Duodenal mucosa (tissue), 2 donors: ENCODE measurements around the gene SHMT2.

ENCODE experiments used
- H3K27ac ChIP-seq: one replicate; pipeline ENCODE4 v1.7.0; 2013; ENCODE audit warnings: low read depth, low read length
- H3K27me3 ChIP-seq, 2 donors: one replicate each; pipeline ENCODE4 v1.7.0; 2013; ENCODE audit warnings: low read length in 2 of 2, control low read depth in 1 of 2; ENCODE audit not compliant: insufficient read depth in 2 of 2, control insufficient read depth in 1 of 2
- H3K36me3 ChIP-seq, 2 donors: one replicate each; pipeline ENCODE4 v1.7.0; 2013; ENCODE audit warnings: low read length in 2 of 2, control low read depth in 1 of 2; ENCODE audit not compliant: insufficient read depth in 2 of 2, control insufficient read depth in 1 of 2
- H3K4me1 ChIP-seq, 2 donors: one replicate each; pipeline ENCODE4 v1.7.0; 2013; ENCODE audit warnings: low read length in 2 of 2, control low read depth in 1 of 2; ENCODE audit not compliant: insufficient read depth in 2 of 2, control insufficient read depth in 1 of 2
- H3K4me3 ChIP-seq, 2 donors: one replicate each; pipeline ENCODE4 v1.7.0; 2013; ENCODE audit warnings: low read length in 2 of 2, low read depth in 1 of 2
- H3K9ac ChIP-seq, 2 donors: one replicate each; pipeline ENCODE4 v1.7.0; 2013; ENCODE audit warnings: low read length in 2 of 2, low read depth in 1 of 2
- H3K9me3 ChIP-seq, 2 donors: one replicate each; pipeline ENCODE4 v1.7.0; 2013; ENCODE audit warnings: low read length in 2 of 2, control low read depth in 1 of 2; ENCODE audit not compliant: control insufficient read depth in 1 of 2

The SHMT2 gene

DNA sequence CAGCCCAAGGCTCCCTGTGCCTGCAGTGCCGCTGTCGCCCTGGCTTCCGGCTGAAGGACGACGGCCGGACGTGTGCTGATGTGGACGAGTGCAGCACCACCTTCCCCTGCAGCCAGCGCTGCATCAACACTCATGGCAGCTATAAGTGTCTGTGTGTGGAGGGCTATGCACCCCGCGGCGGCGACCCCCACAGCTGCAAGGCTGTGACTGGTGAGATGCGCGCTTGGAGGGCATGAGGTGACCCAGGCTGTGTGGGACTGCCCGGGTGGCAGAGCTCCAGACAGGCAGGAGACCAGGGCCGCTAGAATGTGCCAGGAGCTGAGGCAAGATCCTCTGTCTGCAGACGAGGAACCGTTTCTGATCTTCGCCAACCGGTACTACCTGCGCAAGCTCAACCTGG lies 32.6 kb upstream of the SHMT2 start:
- no peaks in the 10 kb centered on the region for H3K9me3 ChIP-seq
- H3K4me1 ChIP-seq = no peaks in the 10 kb centered on the region
- H3K4me3 ChIP-seq = no peak overlapping the region
- H3K9ac ChIP-seq = no peak overlapping the region
- H3K27me3 ChIP-seq = no peaks in the 10 kb centered on the region
- H3K27ac ChIP-seq = no peak overlapping the region
- peaks cover 69 to 97% of the 10 kb centered on the region in 2 donors for H3K36me3 ChIP-seq

DNA sequence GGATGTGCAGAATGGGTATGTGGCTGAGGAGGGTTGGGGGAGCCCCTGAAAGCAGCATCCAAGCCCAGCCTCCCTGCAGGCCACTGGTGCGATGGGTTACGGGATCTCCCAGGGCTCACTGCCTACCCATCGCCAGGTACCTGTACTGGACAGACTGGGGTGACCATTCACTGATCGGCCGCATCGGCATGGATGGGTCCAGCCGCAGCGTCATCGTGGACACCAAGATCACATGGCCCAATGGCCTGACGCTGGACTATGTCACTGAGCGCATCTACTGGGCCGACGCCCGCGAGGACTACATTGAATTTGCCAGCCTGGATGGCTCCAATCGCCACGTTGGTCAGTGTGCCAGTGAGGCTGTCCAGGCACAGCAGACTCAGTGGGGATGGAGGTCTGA lies 31.2 kb upstream of the SHMT2 start:
- H3K9me3 ChIP-seq = no peaks in the 10 kb centered on the region
- H3K4me1 ChIP-seq = no peaks in the 10 kb centered on the region
- no peaks in the 10 kb centered on the region for H3K27me3 ChIP-seq
- H3K36me3 ChIP-seq = peaks cover 55 to 97% of the 10 kb centered on the region in 2 donors
- no peak overlapping the region for H3K4me3 ChIP-seq
- no peak overlapping the region for H3K9ac ChIP-seq
- no peak overlapping the region for H3K27ac ChIP-seq

- no peak overlapping the region for H3K4me3 ChIP-seq
- no peak overlapping the region for H3K9ac ChIP-seq
- peaks cover 52 to 97% of the 10 kb centered on the region in 2 donors for H3K36me3 ChIP-seq
- no peaks in the 10 kb centered on the region for H3K4me1 ChIP-seq
- no peaks in the 10 kb centered on the region for H3K9me3 ChIP-seq
- H3K27ac ChIP-seq = no peak overlapping the region
- no peaks in the 10 kb centered on the region for H3K27me3 ChIP-seq
Observed at GRCh38 chr12:57199191-57199590, 30.3 kb upstream of the SHMT2 start.

GRCh38 chr12:57200497-57200896 lies 29.0 kb upstream of the SHMT2 start:
- H3K4me1 ChIP-seq = no peaks in the 10 kb centered on the region
- no peak overlapping the region for H3K4me3 ChIP-seq
- no peaks in the 10 kb centered on the region for H3K27me3 ChIP-seq
- no peak overlapping the region for H3K9ac ChIP-seq
- H3K27ac ChIP-seq = no peak overlapping the region
- no peaks in the 10 kb centered on the region for H3K9me3 ChIP-seq
- H3K36me3 ChIP-seq = peaks cover 54 to 96% of the 10 kb centered on the region in 2 donors

DNA sequence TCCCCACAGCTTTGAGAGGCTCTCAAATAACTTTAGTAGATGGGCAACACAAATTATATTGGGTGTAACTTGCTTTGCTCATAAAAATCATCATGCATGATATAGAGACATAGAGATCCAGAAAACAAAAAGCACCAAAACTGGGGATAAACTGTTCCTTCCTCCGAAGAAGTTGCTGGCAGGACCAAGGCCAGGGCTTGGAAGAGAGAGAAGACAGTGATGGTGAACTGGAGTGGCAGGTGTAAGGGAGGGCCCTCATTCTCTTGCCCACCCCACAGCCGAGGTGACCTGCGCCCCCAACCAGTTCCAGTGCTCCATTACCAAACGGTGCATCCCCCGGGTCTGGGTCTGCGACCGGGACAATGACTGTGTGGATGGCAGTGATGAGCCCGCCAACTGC lies 28.3 kb upstream of the SHMT2 start:
- Histone ChIP-seq H3K27ac (no peak overlapping the region), H3K9me3 (no peaks in the 10 kb centered on the region), H3K27me3 (no peaks in the 10 kb centered on the region), H3K4me1 (no peaks in the 10 kb centered on the region), H3K36me3 (peaks cover 54 to 96% of the 10 kb centered on the region in 2 donors), H3K9ac (no peak overlapping the region), H3K4me3 (no peak overlapping the region)

- Histone ChIP-seq H3K4me3 (no peak overlapping the region), H3K9ac (no peak overlapping the region), H3K27ac (no peak overlapping the region), H3K4me1 (no peaks in the 10 kb centered on the region), H3K9me3 (no peaks in the 10 kb centered on the region), H3K27me3 (no peaks in the 10 kb centered on the region), H3K36me3 (peaks cover 49 to 96% of the 10 kb centered on the region in 2 donors)
Observed at GRCh38 chr12:57201631-57202030, 27.9 kb upstream of the SHMT2 start.

- Histone ChIP-seq H3K27me3 (no peaks in the 10 kb centered on the region), H3K4me1 (no peaks in the 10 kb centered on the region), H3K9me3 (no peaks in the 10 kb centered on the region), H3K36me3 (peaks cover 49 to 90% of the 10 kb centered on the region in 2 donors), H3K27ac (no peak overlapping the region), H3K4me3 (no peak overlapping the region), H3K9ac (no peak overlapping the region)
Observed at GRCh38 chr12:57202321-57202720, 27.2 kb upstream of the SHMT2 start.

GRCh38 chr12:57203201-57203600 lies 26.3 kb upstream of the SHMT2 start:
- Histone ChIP-seq H3K36me3 (peaks cover 52 to 88% of the 10 kb centered on the region in 2 donors), H3K9me3 (no peaks in the 10 kb centered on the region), H3K9ac (no peak overlapping the region), H3K27me3 (no peaks in the 10 kb centered on the region), H3K27ac (no peak overlapping the region), H3K4me3 (no peak overlapping the region), H3K4me1 (no peaks in the 10 kb centered on the region)

DNA sequence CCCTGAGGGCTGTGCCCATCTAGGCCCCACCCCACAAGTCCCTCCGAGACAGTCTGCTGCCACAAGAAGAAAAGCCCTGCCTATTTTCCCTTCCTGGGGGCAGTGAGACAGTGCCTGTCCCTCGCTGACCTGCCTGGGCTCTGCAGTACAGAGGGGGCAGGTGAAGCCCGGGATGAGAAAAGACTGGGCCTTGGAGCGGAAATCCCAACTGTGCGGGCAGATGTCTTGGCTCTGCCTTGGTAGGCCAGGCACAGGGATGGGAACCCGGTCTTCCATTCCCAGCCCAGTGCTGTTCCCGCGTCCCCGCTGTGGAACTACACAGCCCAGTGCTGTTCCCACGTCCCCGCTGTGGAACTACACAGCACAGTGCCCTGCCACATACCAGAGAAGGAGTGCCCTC lies 25.7 kb upstream of the SHMT2 start:
- Histone ChIP-seq H3K4me3 (no peak overlapping the region), H3K36me3 (peaks cover 49 to 88% of the 10 kb centered on the region in 2 donors), H3K9me3 (no peaks in the 10 kb centered on the region), H3K27ac (no peak overlapping the region), H3K27me3 (no peaks in the 10 kb centered on the region), H3K9ac (no peak overlapping the region), H3K4me1 (no peaks in the 10 kb centered on the region)

DNA sequence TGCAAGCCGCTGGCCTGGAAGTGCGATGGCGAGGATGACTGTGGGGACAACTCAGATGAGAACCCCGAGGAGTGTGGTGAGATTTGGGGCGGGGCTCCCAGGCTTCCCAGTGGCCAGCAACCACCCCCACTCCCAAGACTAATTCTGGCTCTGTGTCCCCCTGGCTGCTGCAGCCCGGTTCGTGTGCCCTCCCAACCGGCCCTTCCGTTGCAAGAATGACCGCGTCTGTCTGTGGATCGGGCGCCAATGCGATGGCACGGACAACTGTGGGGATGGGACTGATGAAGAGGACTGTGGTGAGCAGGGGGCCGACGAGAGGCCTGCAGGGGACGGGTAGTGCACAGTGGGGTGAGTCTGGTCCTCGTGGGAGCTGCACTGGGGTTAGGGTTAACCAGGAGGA lies 25.1 kb upstream of the SHMT2 start:
- peaks cover 48 to 89% of the 10 kb centered on the region in 2 donors for H3K36me3 ChIP-seq
- H3K9ac ChIP-seq = no peak overlapping the region
- no peaks in the 10 kb centered on the region for H3K27me3 ChIP-seq
- no peak overlapping the region for H3K27ac ChIP-seq
- H3K9me3 ChIP-seq = no peaks in the 10 kb centered on the region
- no peak overlapping the region for H3K4me3 ChIP-seq
- no peaks in the 10 kb centered on the region for H3K4me1 ChIP-seq

GRCh38 chr12:57205186-57205585 lies 24.3 kb upstream of the SHMT2 start:
- Histone ChIP-seq H3K9me3 (no peaks in the 10 kb centered on the region), H3K4me3 (no peak overlapping the region), H3K4me1 (no peaks in the 10 kb centered on the region), H3K36me3 (peaks cover 46 to 90% of the 10 kb centered on the region in 2 donors), H3K9ac (no peak overlapping the region), H3K27ac (no peak overlapping the region), H3K27me3 (no peaks in the 10 kb centered on the region)
